PFSK-1 (cell line): ENCODE results near the gene MAP4.

Experiments used
- FOXP2 ChIP-seq: optimal IDR thresholded peaks from 2 replicates; pipeline ENCODE3; 2011; ENCODE audit warnings: borderline replicate concordance, control low read depth, inconsistent platforms; ENCODE audit not compliant: insufficient read depth; ENCODE audit errors: extremely low read length, extremely low read depth
- POLR2AphosphoS5 ChIP-seq: IDR thresholded peaks from 2 replicates; pipeline ENCODE4 v1.6.1; 2012; ENCODE audit warnings: low read depth, mild to moderate bottlenecking, control low read depth, low read length, moderate library complexity
- REST ChIP-seq, 2 experiments: IDR thresholded peaks; 2 replicates each; pipeline versions ENCODE4 v1.6.1 to v1.8.0; 2011 to 2012; ENCODE audit warnings: low read depth in 2 of 2, low read length in 2 of 2, control low read depth in 1 of 2, inconsistent platforms in 1 of 2, mild to moderate bottlenecking in 1 of 2, moderate library complexity in 1 of 2; ENCODE audit not compliant: insufficient read depth in 1 of 2
- SIN3A ChIP-seq: IDR thresholded peaks from 2 replicates; pipeline ENCODE4 v1.6.1; 2012; ENCODE audit warnings: mild to moderate bottlenecking, low read length, moderate library complexity, borderline replicate concordance; ENCODE audit not compliant: insufficient read depth
- TAF1 ChIP-seq: IDR thresholded peaks from 2 replicates; pipeline ENCODE4 v1.6.1; 2012; ENCODE audit warnings: low read length, control low read depth, borderline replicate concordance; ENCODE audit not compliant: insufficient read depth

Gene MAP4

GRCh38 chr3:47857151-47857550, 159.1 kb downstream of the MAP4 start:
- TF ChIP-seq FOXP2, result no peak

- TF ChIP-seq FOXP2, result no peak
- no peak for TF ChIP-seq POLR2AphosphoS5
- TF ChIP-seq REST (IDR thresholded peaks at IDR 0.05; ENCODE audit: insufficient read depth in 1 of 2, low read depth in 2 of 2, low read length in 2 of 2), result no peak
- TF ChIP-seq TAF1, result no peak
- no peak for TF ChIP-seq SIN3A
These were observed 159.5 kb downstream of the MAP4 start for GRCh38 chr3:47856669-47857068.

GRCh38 chr3:47855461-47856383, 160.5 kb downstream of the MAP4 start:
- no peak for TF ChIP-seq SIN3A
- TF ChIP-seq REST (IDR thresholded peaks at IDR 0.05; ENCODE audit: insufficient read depth in 1 of 2, low read depth in 2 of 2, low read length in 2 of 2), result no peak
- no peak for TF ChIP-seq POLR2AphosphoS5
- no peak for TF ChIP-seq FOXP2
- no peak for TF ChIP-seq TAF1

- TF ChIP-seq TAF1 (no peak), FOXP2 (no peak), SIN3A (no peak), REST (IDR thresholded peaks at IDR 0.05; ENCODE audit: insufficient read depth in 1 of 2, low read depth in 2 of 2, low read length in 2 of 2) (no peak), POLR2AphosphoS5 (no peak)
These were observed 161.3 kb downstream of the MAP4 start for GRCh38 chr3:47854720-47855455.

GRCh38 chr3:47854267-47854666, 161.9 kb downstream of the MAP4 start:
- TF ChIP-seq SIN3A (no peak), REST (IDR thresholded peaks at IDR 0.05; ENCODE audit: insufficient read depth in 1 of 2, low read depth in 2 of 2, low read length in 2 of 2) (no peak), FOXP2 (no peak), TAF1 (no peak), POLR2AphosphoS5 (no peak)
